CD4-positive, alpha-beta T cell treated with Interleukin-15 for 1 hour (primary cell): ENCODE measurements around the gene LST1.
A peak's percentile ranks its signal among the peaks of the same experiment; 100 is the strongest.

Source experiments
- DNase-seq: peaks from one replicate; pipeline ENCODE4 v3.0.0-alpha.2; 2020

Gene LST1

DNA sequence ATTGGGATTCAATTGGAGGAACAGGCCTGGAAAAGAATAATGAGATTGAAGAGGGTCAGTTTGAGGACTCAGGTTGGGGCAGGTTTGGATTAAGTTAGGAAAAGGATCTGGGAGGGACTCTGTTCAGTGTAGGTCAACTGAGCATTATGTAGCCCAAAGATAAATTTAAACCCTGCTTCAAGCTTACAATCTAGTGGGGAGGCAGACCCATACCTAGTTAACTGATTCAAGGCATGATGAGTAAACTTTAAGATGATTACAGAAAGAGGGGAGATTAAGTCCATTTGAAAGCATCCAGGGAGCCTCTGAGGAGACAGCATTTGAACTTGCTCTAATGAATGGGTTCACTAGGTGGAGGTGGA, 25.4 kb upstream of the LST1 start:
- no peak for DNase-seq

DNA sequence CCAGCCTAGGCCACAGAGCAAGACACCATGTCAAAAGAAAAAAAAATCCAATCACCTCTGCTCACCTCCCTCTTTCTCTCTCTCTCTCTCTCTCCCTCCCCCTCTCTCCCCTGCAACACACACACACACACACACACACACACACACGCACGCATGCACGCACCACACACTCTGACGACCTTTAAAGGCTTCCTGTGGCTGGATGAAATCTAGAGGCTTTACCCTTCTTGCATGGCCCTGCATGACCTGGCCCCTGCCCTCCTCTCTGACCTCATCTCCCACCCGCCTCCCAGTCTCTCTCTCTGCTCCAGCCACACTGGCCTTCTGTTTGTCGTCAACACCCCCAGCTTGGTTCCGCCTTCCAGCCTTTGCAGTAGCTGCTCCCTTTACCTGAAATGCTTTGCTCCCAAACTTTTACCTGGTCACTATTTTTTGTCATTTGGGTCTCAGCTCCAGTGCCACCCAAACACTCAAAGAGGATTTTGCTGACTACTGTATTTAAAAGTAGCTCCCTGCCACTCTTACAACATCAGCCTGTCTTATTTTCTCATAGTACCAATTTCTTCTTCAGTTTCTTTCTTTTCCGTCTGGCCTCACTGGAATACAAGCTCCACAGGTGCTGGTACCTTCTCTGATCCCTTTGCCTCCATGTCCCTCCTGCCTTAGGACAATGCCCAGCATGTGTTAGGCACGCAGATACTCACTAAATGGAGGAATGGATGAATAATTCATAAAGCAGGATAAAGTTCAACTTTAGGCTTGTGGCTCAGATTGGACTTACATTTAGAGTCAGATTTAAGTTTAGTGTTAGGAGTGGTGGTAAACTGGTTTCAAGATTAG, 18.3 kb upstream of the LST1 start:
- peak; percentile 53 for DNase-seq

DNA sequence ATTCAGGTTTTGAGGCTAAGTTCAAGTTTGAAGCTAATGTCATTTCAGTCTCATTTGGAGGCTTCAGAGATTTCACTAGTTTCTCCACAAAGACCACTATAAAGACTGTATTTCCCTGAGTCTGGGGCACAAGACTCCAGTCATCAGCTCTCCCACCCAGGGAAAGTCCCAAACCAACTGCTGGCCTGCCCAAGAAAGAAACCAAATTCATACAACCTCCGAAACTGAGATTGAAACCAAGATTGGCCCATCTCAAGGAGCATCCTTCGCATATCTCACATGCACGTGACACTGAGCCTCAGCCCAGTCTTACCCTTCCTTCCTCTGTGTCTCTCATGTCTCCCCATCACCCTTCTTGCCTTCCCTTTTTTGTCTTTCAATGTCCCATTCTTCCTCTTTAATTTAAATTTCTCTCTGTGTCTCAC, 17.5 kb upstream of the LST1 start:
- DNase-seq = peak; percentile 82

DNA sequence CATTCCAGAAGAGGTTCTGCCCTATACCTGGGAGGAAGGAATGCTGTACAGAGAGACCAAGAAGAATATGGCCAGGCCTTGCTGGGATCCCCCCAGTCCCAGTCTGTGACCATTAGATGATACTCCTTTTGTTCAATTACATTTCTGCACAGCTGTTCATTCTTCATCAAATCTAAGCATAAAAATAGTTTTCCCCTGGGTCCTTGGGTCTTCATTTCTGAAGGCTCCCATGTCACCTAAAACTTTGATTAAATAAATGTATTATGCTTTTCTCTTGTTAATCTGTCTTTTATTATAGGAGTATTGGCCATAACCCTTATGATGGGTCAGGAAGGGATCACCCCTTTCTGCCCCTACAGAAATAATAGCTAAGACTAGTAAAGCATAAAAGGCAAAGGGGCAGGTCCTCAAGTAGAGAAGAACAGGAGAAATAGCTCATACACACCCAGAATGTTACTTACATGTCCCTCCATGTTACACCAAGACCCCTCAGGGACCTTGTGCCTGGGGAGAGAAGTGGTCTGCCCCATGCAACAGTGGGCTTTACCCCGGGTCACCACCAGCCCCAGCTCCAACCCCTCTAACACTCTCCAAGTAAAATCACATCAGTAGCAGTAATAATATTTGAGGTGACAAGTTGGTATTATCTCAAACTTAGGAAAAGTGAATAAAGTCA, 16.1 kb upstream of the LST1 start:
- no peak for DNase-seq

DNA sequence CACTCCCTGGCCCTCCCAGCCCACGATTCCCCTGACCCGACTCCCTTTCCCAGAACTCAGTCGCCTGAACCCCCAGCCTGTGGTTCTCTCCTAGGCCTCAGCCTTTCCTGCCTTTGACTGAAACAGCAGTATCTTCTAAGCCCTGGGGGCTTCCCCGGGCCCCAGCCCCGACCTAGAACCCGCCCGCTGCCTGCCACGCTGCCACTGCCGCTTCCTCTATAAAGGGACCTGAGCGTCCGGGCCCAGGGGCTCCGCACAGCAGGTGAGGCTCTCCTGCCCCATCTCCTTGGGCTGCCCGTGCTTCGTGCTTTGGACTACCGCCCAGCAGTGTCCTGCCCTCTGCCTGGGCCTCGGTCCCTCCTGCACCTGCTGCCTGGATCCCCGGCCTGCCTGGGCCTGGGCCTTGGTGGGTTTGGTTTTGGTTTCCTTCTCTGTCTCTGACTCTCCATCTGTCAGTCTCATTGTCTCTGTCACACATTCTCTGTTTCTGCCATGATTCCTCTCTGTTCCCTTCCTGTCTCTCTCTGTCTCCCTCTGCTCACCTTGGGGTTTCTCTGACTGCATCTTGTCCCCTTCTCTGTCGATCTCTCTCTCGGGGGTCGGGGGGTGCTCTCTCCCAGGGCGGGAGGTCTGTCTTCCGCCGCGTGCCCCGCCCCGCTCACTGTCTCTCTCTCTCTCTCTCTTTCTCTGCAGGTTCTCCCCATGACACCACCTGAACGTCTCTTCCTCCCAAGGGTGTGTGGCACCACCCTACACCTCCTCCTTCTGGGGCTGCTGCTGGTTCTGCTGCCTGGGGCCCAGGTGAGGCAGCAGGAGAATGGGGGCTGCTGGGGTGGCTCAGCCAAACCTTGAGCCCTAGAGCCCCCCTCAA, 13.8 kb upstream of the LST1 start, which contains the start of gene LTA:
LTA (plus strand) TSS at position 249 of the 871 bp plus-strand sequence; CDS start at position 703, 454 bp downstream.
- DNase-seq = peak; percentile 85

DNA sequence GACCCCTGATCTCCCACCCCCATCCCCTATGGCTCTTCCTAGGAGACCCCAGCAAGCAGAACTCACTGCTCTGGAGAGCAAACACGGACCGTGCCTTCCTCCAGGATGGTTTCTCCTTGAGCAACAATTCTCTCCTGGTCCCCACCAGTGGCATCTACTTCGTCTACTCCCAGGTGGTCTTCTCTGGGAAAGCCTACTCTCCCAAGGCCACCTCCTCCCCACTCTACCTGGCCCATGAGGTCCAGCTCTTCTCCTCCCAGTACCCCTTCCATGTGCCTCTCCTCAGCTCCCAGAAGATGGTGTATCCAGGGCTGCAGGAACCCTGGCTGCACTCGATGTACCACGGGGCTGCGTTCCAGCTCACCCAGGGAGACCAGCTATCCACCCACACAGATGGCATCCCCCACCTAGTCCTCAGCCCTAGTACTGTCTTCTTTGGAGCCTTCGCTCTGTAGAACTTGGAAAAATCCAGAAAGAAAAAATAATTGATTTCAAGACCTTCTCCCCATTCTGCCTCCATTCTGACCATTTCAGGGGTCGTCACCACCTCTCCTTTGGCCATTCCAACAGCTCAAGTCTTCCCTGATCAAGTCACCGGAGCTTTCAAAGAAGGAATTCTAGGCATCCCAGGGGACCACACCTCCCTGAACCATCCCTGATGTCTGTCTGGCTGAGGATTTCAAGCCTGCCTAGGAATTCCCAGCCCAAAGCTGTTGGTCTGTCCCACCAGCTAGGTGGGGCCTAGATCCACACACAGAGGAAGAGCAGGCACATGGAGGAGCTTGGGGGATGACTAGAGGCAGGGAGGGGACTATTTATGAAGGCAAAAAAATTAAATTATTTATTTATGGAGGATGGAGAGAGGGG, 12.6 kb upstream of the LST1 start:
- no peak for DNase-seq

DNA sequence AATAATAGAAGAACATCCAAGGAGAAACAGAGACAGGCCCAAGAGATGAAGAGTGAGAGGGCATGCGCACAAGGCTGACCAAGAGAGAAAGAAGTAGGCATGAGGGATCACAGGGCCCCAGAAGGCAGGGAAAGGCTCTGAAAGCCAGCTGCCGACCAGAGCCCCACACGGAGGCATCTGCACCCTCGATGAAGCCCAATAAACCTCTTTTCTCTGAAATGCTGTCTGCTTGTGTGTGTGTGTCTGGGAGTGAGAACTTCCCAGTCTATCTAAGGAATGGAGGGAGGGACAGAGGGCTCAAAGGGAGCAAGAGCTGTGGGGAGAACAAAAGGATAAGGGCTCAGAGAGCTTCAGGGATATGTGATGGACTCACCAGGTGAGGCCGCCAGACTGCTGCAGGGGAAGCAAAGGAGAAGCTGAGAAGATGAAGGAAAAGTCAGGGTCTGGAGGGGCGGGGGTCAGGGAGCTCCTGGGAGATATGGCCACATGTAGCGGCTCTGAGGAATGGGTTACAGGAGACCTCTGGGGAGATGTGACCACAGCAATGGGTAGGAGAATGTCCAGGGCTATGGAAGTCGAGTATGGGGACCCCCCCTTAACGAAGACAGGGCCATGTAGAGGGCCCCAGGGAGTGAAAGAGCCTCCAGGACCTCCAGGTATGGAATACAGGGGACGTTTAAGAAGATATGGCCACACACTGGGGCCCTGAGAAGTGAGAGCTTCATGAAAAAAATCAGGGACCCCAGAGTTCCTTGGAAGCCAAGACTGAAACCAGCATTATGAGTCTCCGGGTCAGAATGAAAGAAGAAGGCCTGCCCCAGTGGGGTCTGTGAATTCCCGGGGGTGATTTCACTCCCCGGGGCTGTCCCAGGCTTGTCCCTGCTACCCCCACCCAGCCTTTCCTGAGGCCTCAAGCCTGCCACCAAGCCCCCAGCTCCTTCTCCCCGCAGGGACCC, 11.7 kb upstream of the LST1 start:
- DNase-seq = no peak

DNA sequence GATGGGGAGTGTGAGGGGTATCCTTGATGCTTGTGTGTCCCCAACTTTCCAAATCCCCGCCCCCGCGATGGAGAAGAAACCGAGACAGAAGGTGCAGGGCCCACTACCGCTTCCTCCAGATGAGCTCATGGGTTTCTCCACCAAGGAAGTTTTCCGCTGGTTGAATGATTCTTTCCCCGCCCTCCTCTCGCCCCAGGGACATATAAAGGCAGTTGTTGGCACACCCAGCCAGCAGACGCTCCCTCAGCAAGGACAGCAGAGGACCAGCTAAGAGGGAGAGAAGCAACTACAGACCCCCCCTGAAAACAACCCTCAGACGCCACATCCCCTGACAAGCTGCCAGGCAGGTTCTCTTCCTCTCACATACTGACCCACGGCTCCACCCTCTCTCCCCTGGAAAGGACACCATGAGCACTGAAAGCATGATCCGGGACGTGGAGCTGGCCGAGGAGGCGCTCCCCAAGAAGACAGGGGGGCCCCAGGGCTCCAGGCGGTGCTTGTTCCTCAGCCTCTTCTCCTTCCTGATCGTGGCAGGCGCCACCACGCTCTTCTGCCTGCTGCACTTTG, 10.7 kb upstream of the LST1 start, which contains the start of gene TNF:
TNF (plus strand) TSS at position 231 of the 567 bp plus-strand sequence; CDS start at position 408, 177 bp downstream.
- peak; percentile 91 for DNase-seq

DNA sequence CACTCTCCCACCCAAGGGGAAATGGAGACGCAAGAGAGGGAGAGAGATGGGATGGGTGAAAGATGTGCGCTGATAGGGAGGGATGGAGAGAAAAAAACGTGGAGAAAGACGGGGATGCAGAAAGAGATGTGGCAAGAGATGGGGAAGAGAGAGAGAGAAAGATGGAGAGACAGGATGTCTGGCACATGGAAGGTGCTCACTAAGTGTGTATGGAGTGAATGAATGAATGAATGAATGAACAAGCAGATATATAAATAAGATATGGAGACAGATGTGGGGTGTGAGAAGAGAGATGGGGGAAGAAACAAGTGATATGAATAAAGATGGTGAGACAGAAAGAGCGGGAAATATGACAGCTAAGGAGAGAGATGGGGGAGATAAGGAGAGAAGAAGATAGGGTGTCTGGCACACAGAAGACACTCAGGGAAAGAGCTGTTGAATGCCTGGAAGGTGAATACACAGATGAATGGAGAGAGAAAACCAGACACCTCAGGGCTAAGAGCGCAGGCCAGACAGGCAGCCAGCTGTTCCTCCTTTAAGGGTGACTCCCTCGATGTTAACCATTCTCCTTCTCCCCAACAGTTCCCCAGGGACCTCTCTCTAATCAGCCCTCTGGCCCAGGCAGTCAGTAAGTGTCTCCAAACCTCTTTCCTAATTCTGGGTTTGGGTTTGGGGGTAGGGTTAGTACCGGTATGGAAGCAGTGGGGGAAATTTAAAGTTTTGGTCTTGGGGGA, 10.0 kb upstream of the LST1 start:
- DNase-seq = no peak

DNA sequence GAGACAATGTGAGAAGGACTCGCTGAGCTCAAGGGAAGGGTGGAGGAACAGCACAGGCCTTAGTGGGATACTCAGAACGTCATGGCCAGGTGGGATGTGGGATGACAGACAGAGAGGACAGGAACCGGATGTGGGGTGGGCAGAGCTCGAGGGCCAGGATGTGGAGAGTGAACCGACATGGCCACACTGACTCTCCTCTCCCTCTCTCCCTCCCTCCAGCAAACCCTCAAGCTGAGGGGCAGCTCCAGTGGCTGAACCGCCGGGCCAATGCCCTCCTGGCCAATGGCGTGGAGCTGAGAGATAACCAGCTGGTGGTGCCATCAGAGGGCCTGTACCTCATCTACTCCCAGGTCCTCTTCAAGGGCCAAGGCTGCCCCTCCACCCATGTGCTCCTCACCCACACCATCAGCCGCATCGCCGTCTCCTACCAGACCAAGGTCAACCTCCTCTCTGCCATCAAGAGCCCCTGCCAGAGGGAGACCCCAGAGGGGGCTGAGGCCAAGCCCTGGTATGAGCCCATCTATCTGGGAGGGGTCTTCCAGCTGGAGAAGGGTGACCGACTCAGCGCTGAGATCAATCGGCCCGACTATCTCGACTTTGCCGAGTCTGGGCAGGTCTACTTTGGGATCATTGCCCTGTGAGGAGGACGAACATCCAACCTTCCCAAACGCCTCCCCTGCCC, 9.0 kb upstream of the LST1 start:
- peak; percentile 58 for DNase-seq

DNA sequence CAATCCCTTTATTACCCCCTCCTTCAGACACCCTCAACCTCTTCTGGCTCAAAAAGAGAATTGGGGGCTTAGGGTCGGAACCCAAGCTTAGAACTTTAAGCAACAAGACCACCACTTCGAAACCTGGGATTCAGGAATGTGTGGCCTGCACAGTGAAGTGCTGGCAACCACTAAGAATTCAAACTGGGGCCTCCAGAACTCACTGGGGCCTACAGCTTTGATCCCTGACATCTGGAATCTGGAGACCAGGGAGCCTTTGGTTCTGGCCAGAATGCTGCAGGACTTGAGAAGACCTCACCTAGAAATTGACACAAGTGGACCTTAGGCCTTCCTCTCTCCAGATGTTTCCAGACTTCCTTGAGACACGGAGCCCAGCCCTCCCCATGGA, 8.5 kb upstream of the LST1 start:
- DNase-seq = no peak

DNA sequence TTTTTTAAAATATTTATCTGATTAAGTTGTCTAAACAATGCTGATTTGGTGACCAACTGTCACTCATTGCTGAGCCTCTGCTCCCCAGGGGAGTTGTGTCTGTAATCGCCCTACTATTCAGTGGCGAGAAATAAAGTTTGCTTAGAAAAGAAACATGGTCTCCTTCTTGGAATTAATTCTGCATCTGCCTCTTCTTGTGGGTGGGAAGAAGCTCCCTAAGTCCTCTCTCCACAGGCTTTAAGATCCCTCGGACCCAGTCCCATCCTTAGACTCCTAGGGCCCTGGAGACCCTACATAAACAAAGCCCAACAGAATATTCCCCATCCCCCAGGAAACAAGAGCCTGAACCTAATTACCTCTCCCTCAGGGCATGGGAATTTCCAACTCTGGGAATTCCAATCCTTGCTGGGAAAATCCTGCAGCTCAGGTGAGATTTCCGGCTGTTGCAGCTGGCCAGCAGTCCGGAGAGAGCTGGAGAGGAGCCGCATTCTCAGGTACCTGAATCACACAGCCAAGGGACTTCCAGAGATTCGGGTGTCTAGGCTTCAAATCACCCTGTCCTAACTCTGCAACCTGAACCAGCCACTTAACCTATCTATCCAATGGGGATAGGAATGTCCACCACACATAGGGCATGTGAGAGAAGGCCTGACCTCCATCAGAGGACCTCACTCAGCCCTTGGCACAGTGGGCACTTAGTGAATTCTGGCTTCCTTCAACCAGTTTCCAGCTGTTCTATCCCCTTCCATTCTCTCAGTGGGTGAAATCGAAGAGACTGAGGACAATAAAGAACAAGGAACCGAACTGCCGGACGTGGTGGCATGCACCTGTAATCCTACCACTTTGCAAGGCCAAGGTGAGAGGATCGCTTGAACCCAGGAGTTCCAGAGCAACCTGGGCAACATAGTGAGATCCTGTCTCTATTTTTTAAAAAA, 7.6 kb upstream of the LST1 start:
- DNase-seq = no peak

DNA sequence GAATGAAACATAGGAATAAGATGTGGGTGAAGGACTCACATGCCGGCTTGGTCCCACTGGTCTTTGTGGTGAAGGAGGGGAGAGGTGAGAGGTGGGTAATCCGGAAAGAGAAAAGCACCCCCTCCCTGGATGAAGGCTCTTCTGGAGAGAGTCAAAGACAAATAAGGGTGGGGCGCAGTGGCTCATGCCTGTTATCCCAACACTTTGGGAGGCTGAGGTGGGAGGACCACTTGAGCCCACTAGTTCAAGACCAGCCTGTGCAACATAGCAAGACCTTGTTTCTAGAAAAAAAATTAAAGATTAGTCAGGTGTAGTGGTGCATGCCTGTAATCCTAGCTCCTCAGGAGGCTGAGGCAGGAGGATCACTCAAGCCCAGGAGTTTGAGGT, 7.0 kb upstream of the LST1 start:
- DNase-seq = no peak

DNA sequence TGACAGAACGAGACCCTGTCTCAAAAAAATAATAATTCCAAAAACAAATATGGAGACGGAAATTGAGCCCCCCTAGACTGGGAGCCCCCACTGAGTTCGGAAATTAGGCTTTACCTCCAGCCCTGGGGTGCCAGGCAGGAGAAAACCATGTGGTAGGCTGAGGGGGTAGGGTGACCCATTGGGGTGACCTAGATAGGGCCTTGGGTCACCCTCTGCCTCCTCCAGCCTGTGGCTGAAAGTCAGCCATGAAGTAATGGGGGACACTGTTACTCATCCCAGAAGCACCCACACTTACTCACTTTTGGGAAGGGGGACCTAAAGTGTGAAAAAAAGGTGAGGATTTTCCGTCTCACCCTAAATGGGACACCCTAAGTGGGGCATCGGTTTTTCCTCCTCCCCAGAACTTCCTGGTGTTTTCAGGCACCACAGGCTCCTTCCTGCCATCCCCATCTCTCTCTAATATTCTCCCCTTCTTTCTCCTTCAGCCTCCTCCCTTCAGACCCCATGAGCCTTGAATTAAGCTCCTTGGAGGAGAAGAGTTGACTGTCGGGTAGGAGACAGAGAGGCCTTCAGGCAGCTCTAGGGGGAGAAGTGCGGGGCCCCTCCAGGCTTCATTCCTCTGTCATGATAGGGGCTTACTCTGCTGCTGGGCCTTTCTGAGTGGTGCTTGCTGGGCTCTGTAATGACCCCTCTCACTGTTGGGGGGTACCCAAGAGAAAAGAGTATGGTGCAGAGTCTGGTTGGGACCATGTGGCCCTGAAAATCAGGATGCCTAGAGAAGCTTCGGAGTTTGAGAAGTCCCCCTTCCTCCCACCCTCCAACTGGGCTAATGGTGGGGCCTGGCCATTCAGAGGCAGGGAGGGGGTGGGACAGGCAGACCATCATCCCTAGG, 6.3 kb upstream of the LST1 start:
- DNase-seq = no peak

DNA sequence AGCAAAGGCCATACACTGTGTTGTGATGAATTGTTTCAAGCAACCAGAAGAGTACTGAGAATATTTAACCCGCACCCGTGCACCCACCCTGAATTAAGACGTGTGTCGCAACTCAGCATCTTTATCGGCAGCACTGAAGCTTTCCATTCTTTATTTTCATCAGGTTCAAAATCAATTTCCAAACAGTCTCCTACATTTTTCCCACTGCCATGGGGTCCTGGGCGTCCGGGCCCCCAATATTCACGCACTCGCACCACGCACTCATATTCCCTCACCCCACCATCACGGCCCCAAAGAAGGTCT, 5.7 kb upstream of the LST1 start:
- DNase-seq = no peak

DNA sequence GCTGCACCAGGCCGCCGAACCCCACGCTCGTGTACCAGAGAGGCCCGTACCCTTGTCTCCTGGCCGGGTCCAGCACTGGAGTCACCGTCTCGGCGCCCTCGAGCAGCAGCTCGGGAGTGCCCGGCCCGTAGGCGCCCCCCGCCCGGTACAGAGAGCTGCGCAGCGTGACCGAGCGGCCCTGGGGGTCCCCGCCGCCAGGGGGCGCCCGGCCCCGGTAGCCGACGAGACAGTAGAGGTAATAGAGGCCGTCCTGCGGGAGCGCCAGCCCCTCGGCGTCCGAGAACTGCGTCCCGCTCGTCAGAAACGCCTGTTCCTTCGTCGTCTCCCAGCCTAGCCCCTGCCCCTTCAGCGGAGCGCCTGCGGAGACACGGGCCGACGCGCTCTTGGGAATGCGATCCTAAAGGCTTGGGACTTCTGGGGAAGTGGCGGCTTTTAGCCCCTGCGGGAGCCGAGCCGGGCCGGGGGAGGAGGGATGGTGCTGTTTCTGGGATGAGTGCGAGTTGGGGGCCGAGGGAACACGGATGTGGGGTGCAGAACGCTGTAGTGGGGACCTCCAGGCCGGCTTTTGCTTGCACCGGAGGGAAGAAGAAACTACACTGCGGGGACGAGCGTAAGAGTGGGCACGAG, 5.2 kb upstream of the LST1 start:
- DNase-seq = peak; percentile 88
